NCI-H510A treated with DMSO at 0.1 percent for 48 hours (cell line): ENCODE data around the gene SLC13A3.

Experiments
- DNase-seq: peaks from one replicate; lab custom pipeline; 2025; lab: John Stamatoyannopoulos, UW

The SLC13A3 gene

DNA sequence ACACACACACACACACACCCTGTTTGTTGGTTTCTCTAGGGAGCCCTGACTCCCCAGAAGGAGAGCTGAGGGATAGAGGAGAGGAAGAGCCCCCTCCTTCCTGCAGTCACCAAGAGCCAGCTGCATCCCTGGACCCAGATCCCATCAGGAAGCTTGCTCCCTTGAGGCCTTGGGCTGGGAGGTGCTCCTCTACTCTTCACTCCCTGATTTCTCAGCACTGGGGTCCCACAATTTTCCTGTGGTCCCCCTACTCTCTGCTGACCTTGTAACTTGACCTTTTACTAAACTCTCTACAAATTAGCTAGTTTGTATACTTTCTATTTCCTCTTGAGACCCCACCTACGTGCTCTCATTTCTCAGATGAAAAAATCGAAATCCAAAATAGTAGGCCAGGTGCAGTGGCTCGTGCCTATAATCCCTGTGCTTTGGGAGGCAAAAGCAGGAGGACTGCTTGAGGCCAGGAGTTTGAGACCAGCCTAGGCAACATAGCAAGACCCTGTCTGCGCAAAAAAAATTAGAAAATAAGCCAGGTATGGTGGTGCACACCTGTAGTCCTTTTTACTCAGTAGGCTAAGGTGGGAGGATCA is 95.8 kb downstream of the SLC13A3 start:
- no peak for DNase-seq

DNA sequence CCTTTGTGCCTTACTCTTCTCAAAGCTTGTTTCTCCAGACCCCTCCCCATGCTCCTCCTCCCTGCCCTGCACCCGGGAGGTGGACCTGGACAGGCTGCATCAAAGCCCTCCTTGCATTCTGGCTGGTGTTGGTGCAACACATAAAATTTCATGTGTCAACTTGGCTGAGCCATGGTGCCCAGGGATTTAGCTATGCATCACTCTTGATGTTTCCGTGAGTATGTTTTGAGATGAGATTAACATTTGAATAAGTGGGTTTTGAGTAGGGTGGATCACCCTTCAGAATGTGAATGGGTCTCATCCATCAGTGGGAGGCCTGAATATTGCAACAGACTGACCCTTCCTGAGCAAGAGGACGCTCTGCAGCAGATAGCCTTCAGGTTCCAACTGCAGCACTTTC is 96.4 kb downstream of the SLC13A3 start:
- DNase-seq: no peak

DNA sequence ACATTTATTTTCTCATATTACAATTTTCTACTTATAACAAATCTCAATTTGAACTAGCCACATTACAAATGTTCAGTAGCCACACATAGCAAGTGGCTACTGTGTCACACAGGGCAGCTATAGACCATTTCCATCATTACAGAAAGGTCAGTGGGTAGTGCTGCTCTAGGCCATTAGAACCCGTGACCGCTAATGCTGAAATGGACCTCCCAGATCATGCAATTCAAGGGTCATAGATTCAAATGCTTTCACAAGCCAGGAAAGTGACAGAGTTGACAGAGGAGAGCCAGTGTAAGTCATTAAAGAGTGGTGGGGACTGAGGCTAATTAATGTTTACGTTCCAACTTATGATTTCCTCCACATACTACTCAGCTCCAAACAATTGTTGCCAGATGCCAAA is 97.3 kb downstream of the SLC13A3 start:
- no peak for DNase-seq

GRCh38 chr20:46552460-46553420 is 98.5 kb downstream of the SLC13A3 start:
- no peak for DNase-seq

- DNase-seq: no peak
Observed at GRCh38 chr20:46551522-46552381, 99.5 kb downstream of the SLC13A3 start.

- DNase-seq: no peak
Observed at GRCh38 chr20:46550461-46550860, 100.8 kb downstream of the SLC13A3 start, which contains the start of gene OCSTAMP. TSS of gene OCSTAMP (minus strand) at chr20:46550654. CDS start at chr20:46550560, 94 bp downstream.

- DNase-seq: no peak
Observed at GRCh38 chr20:46549188-46549972, 101.9 kb downstream of the SLC13A3 start.

GRCh38 chr20:46548688-46549087 is 102.6 kb downstream of the SLC13A3 start:
- no peak for DNase-seq

GRCh38 chr20:46547995-46548394 is 103.3 kb downstream of the SLC13A3 start:
- DNase-seq: no peak

DNA sequence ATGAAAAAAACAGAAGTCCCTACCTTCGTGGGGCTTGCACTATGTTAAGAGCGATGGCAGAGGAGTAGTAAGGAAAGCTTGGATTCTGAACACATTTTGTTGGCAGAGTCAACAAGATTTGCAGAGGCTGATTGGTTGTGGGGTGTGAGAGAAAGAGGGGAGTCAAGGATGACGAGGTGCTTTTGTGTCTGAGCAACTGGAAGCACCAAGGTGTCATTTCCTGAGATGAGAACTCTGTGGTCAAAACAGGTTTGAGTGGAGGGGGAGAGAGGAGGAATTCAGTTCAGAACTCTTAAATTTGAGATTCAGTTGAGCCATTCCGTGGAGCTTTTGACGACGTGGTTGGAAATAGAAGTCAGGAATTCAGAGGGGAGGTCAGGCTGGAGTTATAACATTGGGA is 104.3 kb downstream of the SLC13A3 start:
- no peak for DNase-seq

- DNase-seq: no peak
Observed at GRCh38 chr20:46546298-46546697, 105.0 kb downstream of the SLC13A3 start.

GRCh38 chr20:46545827-46546138 is 105.5 kb downstream of the SLC13A3 start:
- no peak for DNase-seq

DNA sequence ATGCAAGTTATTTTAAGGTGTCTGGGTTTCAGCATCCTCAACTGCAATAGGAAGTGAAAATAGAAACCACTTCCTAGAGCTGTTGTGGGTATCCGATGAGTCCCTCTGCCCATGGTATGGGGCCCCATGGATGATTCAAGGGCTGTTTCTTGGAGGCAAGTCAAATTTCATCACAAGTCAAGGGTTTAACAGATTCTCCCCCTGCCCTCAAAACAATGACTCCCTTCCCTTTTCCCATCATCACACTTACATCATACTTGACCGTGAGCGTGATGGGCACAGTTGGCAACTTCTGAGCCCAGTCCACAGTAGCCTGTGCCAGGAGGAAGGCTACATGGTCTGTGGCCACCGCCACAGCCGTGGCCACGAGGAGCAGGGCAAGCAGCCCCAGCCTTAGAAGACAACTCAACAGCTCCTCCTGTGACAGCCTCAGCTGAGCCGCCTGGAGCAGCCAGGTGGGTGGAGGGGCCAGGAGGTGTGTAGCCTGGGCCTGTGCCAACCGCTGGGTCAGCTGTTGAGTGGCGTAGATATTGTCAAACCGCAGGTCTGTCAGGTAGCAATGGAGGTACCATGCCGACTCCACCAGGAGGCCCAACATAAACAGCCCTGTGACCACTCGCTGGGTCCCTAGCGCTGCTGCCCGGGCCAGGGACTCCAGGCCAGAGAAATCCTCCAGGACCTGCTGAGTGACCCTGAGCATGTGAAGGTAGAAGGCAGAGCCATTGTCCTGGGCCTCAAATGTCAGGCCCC is 106.0 kb downstream of the SLC13A3 start:
- no peak for DNase-seq

DNA sequence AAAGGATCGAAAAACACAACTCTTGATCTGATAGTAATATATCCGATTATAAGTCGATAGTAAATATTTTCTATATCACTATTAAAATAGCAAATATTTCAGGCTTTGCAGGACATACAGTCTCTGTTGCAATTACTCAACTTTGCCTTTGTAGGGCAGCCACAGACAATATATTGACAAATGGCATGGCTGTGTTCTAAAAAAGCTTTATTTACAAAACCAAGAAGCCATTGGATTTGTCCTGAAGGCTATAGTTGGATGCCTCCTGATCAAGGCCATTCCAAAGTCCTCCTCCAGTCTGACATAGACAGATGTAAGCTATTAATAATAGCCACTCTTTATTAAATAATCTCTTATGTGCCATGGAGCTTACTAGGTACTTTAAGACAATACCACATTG is 106.7 kb downstream of the SLC13A3 start:
- no peak for DNase-seq

DNA sequence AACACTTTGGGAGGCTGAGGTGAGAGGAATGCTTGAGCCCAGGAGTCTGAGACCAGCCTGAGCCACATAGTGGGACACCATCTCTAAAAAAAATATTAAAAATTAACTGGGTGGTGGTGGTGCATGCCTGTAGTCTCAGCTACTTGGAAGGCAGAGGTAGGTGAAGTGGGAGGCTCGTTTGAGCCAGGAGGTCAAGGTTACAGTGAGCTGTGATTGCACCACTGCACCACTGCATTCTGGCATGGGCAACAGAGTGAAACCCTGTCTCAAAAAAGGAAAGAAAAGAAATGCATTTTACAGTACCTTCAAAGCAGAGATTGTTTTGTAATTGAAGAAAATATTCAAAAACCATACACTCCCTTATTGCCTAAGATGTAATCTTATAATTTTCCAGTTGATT is 107.3 kb downstream of the SLC13A3 start:
- no peak for DNase-seq

DNA sequence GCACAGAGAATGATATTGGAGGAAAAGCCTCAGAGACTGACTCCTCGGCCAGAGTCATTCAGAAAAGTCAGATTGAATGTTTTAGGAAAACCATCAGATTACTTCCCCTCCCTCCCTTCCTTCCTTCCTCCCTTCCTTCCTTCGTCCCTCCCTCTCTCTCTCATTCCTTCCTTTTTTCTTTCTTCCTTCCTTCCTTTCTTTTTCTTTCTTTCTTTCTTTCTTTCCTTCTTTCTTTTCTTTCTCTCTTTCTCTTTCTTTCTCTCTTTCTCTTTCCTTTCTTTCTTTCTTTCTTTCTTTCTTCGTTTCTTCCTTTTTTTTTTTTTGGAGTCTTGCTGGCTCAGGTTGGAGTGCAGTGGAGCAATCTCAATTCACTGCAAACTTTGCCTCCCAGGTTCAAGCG is 108.2 kb downstream of the SLC13A3 start:
- no peak for DNase-seq

GRCh38 chr20:46541229-46541935 is 109.9 kb downstream of the SLC13A3 start:
- no peak for DNase-seq

GRCh38 chr20:46539113-46539512 is 112.1 kb downstream of the SLC13A3 start:
- no peak for DNase-seq

- no peak for DNase-seq
Observed at GRCh38 chr20:46530640-46531039, 120.6 kb downstream of the SLC13A3 start.

DNA sequence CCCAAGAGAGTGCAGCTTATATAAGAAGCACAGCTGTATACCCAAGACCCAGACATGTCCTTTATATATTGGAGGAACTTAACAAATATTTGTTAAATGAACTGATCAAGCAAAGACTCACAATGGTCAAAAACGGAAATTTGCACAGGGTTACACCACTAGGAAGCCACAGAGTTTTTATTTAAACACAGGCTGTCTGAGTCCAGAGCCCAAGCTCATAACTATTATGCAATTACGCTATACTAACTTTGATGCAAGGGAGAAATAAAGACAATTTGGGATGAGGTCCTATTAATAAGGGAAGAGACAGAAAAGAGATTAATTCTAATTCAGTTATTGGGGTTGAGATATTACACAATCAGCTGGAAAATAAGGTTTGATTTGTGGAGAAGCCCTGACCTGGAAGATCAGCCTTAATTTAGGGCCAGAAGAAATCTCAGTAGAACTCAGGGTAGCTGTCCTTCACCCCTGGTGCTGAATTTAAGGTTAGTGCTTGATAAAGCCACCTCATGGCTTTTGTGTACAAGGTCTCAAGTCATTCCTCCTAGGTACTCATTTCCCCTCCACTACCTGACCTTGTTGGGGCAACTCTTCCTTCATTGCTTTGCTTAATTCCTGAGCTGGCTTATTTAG is 127.4 kb downstream of the SLC13A3 start:
- no peak for DNase-seq
